CD4-positive, CD25-positive, alpha-beta regulatory T cell (primary cell): ENCODE measurements around the gene TSC22D1. TPM values are rescaled to one million over a fixed set of nuclear protein-coding genes. Genes with fewer than 3 reads are reported as not detected.
A peak's percentile ranks its signal among the peaks of the same experiment; 100 is the strongest.

Source experiments
- ATAC-seq, 2 donors: fragments of 150-1000 bp; cut with Tn5 transposase; one replicate each; pipeline ENCODE4 v1.10.0; 2021; ENCODE audit warnings: low read depth in 2 of 2, moderate number of reproducible peaks in 2 of 2, moderate library complexity in 1 of 2
- DNase-seq, 3 donors: peaks; one replicate each; pipeline versions ENCODE4 v3.0.0 to v3.0.0-alpha.2; 2012 to 2022; ENCODE audit warnings: mixed read lengths in 1 of 3
- H3K27ac ChIP-seq: one replicate; pipeline ENCODE4 v1.7.0; 2013; ENCODE audit warnings: mild to moderate bottlenecking, low read length; ENCODE audit not compliant: insufficient read depth, poor library complexity, severe bottlenecking
- H3K27me3 ChIP-seq: one replicate; pipeline ENCODE4 v1.7.0; 2013; ENCODE audit warnings: low read length; ENCODE audit not compliant: control insufficient read depth, insufficient read depth
- H3K36me3 ChIP-seq: one replicate; pipeline ENCODE4 v1.7.0; 2013; ENCODE audit warnings: mild to moderate bottlenecking, low read length, moderate library complexity; ENCODE audit not compliant: control insufficient read depth, insufficient read depth
- H3K4me1 ChIP-seq: 2 replicates; pipeline ENCODE4 v1.7.0; 2013; ENCODE audit warnings: mild to moderate bottlenecking, low read length; ENCODE audit not compliant: insufficient read depth, control insufficient read depth, poor library complexity, severe bottlenecking
- H3K4me3 ChIP-seq: one replicate; pipeline ENCODE4 v1.7.0; 2013; ENCODE audit warnings: low read depth, mild to moderate bottlenecking, low read length, moderate library complexity
- H3K9me3 ChIP-seq, 2 experiments: 1 replicate in 1 of 2; 2 replicates in 1 of 2; pipeline ENCODE4 v1.7.0; 2013; ENCODE audit warnings: low read length in 2 of 2, mild to moderate bottlenecking in 1 of 2, moderate library complexity in 1 of 2; ENCODE audit not compliant: control insufficient read depth in 2 of 2
- H3K27ac Mint-ChIP-seq, 3 donors: one replicate each; pipeline ENCODE4 v1.8.0; 2020 to 2022; ENCODE audit warnings: mild to moderate bottlenecking in 3 of 3, mixed read lengths in 3 of 3, moderate library complexity in 2 of 3
- H3K27me3 Mint-ChIP-seq: one replicate; pipeline ENCODE4 v1.8.0; 2022; ENCODE audit warnings: mild to moderate bottlenecking, mixed read lengths
- H3K36me3 Mint-ChIP-seq: one replicate; pipeline ENCODE4 v1.8.0; 2020; ENCODE audit warnings: mixed read lengths
- H3K4me1 Mint-ChIP-seq, 4 donors: one replicate each; pipeline ENCODE4 v1.8.0; 2020 to 2022; ENCODE audit warnings: mixed read lengths in 4 of 4, mild to moderate bottlenecking in 1 of 4
- H3K4me3 Mint-ChIP-seq, 4 donors: one replicate each; pipeline ENCODE4 v1.8.0; 2020 to 2022; ENCODE audit warnings: mild to moderate bottlenecking in 4 of 4, mixed read lengths in 4 of 4, moderate library complexity in 3 of 4
- H3K9me3 Mint-ChIP-seq, 7 donors: one replicate each; pipeline ENCODE4 v1.8.0; 2020 to 2022; ENCODE audit warnings: mixed read lengths in 7 of 7, mild to moderate bottlenecking in 3 of 7, moderate library complexity in 2 of 7
- polyA plus RNA-seq, 4 donors: library from polyadenylated mRNA; unstranded; fragments of 300-500 nt; fragmentation: Illumina TruSeq; gene quantifications; one replicate each; pipeline ENCODE4 v1.2.3, GENCODE V29; 2021
- total RNA-seq: library from RNA; stranded (reverse); gene quantifications from one replicate; pipeline ENCODE4 v1.2.3, GENCODE V29; 2022

The TSC22D1 gene
- total and polyA plus RNA-seq, 5 donors from 2014 or later = 4.0 to 35.9 (median 4.1) TPM

DNA sequence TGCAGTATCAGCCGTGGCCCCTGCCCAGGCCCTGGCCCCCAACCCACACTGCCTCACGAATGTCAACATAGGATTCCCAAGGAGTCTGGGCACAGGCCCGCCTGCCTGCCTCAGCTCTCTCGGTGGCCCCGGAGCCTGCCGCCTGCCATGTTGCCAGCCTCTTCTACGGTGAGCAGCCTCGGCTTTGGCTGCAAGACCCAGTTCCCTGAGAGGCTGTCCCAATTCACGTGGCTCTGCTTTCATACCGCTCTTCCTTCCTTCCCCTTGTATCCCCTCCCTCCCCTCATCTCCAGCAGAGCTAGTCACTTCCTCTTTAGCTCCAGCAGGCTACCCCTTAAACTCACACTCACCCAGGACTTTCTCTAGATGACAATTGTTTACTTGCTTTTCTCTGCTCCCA, 159.8 kb downstream of the TSC22D1 start:
- H3K4me3 ChIP-seq = no peak overlapping the region
- ATAC-seq = no peak
- DNase-seq = no peak
- Mint-ChIP-seq H3K36me3 (no peaks in the 10 kb centered on the region), H3K4me3 (no peak overlapping the region), H3K4me1 (no peaks in the 10 kb centered on the region), H3K9me3 (no peaks in the 10 kb centered on the region), H3K27ac (no peak overlapping the region), H3K27me3 (no peaks in the 10 kb centered on the region)
- H3K27ac ChIP-seq = no peak overlapping the region
- no peaks in the 10 kb centered on the region for H3K4me1 ChIP-seq
- H3K36me3 ChIP-seq = no peaks in the 10 kb centered on the region
- H3K27me3 ChIP-seq = no peaks in the 10 kb centered on the region
- no peaks in the 10 kb centered on the region for H3K9me3 ChIP-seq

DNA sequence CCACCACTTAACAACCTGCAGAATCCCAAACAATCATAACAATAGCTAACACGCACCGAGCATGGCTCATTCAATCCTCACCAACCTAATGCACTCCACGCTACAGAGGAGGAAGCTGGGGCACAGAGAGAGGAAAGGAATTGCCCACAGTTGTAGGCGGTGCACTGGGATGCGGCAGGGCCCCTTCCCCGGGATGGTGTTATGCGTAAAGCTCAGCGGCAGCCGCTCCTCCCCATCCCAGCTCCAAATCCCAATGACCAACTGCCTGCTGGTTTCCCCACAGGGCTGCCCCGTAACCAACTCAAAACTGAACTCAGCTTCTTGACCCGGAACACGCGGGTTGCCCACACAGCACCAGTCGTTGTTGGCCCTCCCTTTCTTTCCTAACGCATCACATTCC, 160.3 kb downstream of the TSC22D1 start:
- Mint-ChIP-seq H3K27me3 (no peaks in the 10 kb centered on the region), H3K4me3 (no peak overlapping the region), H3K4me1 (no peaks in the 10 kb centered on the region), H3K27ac (no peak overlapping the region), H3K9me3 (no peaks in the 10 kb centered on the region), H3K36me3 (no peaks in the 10 kb centered on the region)
- H3K4me1 ChIP-seq = no peaks in the 10 kb centered on the region
- H3K4me3 ChIP-seq = no peak overlapping the region
- H3K9me3 ChIP-seq = no peaks in the 10 kb centered on the region
- DNase-seq (no peak), ATAC-seq (no peak)
- H3K36me3 ChIP-seq = no peaks in the 10 kb centered on the region
- no peaks in the 10 kb centered on the region for H3K27me3 ChIP-seq
- H3K27ac ChIP-seq = no peak overlapping the region

DNA sequence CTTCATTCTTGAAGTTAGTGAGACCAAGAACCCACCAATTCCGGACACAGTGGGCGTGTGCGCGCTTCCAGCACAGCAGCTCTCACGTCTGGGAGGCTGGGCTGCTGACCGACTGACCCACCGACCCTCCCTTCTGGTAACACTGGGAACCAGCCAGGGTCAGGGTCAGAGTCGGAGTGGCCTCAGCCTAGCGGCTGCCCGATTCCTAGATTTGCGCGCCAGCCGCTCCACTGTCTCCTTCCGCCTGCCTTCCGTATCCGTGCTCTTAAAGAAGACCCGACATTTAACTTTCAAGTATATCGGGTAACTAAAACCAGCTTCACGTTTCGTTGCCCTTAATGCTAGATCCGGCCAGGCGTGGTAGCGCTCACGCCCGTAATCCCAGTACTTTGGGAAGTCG, 161.4 kb downstream of the TSC22D1 start:
- Histone ChIP-seq H3K4me1 (no peaks in the 10 kb centered on the region), H3K9me3 (no peaks in the 10 kb centered on the region), H3K4me3 (no peak overlapping the region), H3K27ac (no peak overlapping the region), H3K27me3 (no peaks in the 10 kb centered on the region), H3K36me3 (no peaks in the 10 kb centered on the region)
- Mint-ChIP-seq H3K36me3 (no peaks in the 10 kb centered on the region), H3K4me3 (peak overlapping the region in 1 of 4 donors; percentile 52), H3K27me3 (no peaks in the 10 kb centered on the region), H3K9me3 (no peaks in the 10 kb centered on the region), H3K4me1 (no peaks in the 10 kb centered on the region), H3K27ac (no peak overlapping the region)
- DNase-seq (no peak), ATAC-seq (no peak)

DNA sequence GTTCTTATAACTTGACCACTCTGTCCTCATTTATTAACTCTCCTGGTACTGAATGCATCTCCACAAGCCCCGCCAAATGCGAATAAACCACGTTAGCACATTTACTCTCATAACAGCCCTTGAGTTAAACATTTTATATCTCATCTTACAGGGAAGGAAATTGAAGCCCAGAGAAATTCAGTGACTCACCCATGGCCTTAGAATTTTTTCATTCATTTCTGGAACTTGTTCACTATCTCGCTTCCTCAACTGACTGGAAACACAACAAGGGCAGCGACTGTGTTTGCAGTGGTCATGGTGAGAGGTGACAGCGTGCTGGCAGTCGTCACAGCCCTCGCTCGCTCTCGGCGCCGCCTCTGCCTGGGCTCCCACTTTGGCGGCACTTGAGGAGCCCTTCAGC, 163.0 kb downstream of the TSC22D1 start:
- Histone ChIP-seq H3K27me3 (no peaks in the 10 kb centered on the region), H3K27ac (no peak overlapping the region), H3K4me1 (no peaks in the 10 kb centered on the region), H3K9me3 (no peaks in the 10 kb centered on the region), H3K36me3 (no peaks in the 10 kb centered on the region), H3K4me3 (no peak overlapping the region)
- no peaks in the 10 kb centered on the region for H3K4me1 Mint-ChIP-seq
- DNase-seq (no peak), ATAC-seq (no peak)
- no peaks in the 10 kb centered on the region for H3K9me3 Mint-ChIP-seq
- no peak overlapping the region for H3K4me3 Mint-ChIP-seq
- no peak overlapping the region for H3K27ac Mint-ChIP-seq
- H3K36me3 Mint-ChIP-seq = no peaks in the 10 kb centered on the region
- H3K27me3 Mint-ChIP-seq = no peaks in the 10 kb centered on the region

DNA sequence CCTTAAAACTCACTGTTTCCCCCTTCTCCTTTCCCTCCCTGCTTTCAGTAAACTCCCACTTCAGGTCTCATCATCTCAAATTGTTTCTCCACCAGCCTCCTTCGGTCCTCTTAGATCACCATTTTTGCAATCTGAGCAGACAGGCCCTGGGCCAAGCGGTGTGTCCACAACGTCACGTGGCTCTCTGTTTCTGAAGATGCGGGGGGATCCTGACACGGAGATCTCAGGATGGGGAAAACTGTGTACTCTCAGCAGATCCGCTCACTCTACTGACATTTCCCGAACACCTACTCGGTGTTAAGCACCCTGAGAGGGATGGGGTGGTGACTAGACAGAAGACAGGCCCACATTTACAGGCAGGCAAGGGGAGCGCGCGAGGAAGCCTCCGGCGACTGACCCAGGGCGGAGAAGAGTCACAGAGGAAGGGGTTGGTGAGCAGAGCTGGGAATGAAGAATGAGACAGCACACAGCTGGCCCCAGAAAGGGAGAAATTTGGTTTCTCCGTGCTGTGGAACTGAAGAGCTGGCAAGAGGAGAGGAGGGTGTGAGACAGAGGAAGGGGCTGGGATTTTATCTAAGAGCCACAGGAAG, 163.7 kb downstream of the TSC22D1 start:
- H3K9me3 ChIP-seq = no peaks in the 10 kb centered on the region
- H3K27me3 ChIP-seq = no peaks in the 10 kb centered on the region
- H3K4me3 Mint-ChIP-seq = no peak overlapping the region
- H3K4me1 ChIP-seq = no peaks in the 10 kb centered on the region
- no peaks in the 10 kb centered on the region for H3K36me3 ChIP-seq
- H3K27ac ChIP-seq = no peak overlapping the region
- H3K9me3 Mint-ChIP-seq = no peaks in the 10 kb centered on the region
- DNase-seq (no peak), ATAC-seq (no peak)
- no peaks in the 10 kb centered on the region for H3K4me1 Mint-ChIP-seq
- no peaks in the 10 kb centered on the region for H3K36me3 Mint-ChIP-seq
- no peaks in the 10 kb centered on the region for H3K27me3 Mint-ChIP-seq
- H3K27ac Mint-ChIP-seq = peak overlapping the region in 1 of 3 donors; percentile 43
- H3K4me3 ChIP-seq = no peak overlapping the region

DNA sequence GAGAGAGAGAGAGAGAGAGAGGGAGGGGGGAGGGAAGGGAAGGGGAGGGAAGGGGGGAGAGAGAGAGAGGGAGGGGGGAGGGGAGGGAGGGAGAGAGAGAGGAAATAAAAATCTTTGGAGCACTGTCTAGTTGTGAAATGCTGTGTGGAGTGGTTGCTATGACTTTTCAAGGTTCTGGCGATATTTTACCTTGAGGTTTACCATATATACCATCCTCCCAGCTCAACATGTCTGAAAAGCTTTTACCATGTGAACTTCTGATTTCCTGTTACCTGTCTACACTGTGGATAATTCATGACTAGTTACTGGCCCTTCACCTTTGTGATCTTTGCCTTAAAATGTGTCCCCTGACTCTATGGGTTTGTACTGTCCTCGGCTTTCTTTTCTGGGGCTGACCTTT, 164.3 kb downstream of the TSC22D1 start:
- Histone ChIP-seq H3K4me1 (no peaks in the 10 kb centered on the region), H3K4me3 (no peak overlapping the region), H3K36me3 (no peaks in the 10 kb centered on the region), H3K27me3 (no peaks in the 10 kb centered on the region), H3K9me3 (no peaks in the 10 kb centered on the region), H3K27ac (no peak overlapping the region)
- no peak overlapping the region for H3K27ac Mint-ChIP-seq
- DNase-seq (no peak), ATAC-seq (no peak)
- H3K4me1 Mint-ChIP-seq = no peaks in the 10 kb centered on the region
- H3K4me3 Mint-ChIP-seq = no peak overlapping the region
- no peaks in the 10 kb centered on the region for H3K27me3 Mint-ChIP-seq
- H3K9me3 Mint-ChIP-seq = no peaks in the 10 kb centered on the region
- no peaks in the 10 kb centered on the region for H3K36me3 Mint-ChIP-seq

DNA sequence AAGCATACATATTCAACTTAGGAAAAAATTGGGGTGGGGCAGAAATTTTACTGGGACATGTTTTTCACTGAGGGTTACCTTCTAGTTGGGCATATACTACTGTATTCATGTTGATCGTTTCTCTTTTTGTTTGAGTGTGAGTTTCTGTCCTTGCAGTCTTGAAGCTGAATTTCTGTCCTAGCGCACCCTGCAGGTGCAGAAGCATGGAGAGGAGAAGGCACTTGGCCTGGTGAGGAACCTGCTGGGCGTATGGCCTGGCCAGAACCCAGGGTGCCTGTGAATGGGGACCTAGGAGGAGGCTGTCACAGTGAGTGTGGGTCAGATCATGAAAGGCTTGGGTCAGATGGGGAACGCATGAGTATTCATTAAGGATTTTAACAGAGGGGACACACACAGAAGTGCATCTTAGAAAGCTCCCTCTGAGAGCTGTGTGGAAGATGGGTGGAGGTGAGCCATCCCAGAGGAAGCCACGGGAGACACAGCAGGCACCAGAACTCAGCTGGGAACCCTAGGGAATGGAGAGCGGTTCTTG, 165.7 kb downstream of the TSC22D1 start:
- no peaks in the 10 kb centered on the region for H3K9me3 Mint-ChIP-seq
- Histone ChIP-seq H3K27me3 (no peaks in the 10 kb centered on the region), H3K4me3 (no peak overlapping the region), H3K27ac (no peak overlapping the region), H3K36me3 (no peaks in the 10 kb centered on the region), H3K9me3 (no peaks in the 10 kb centered on the region), H3K4me1 (no peaks in the 10 kb centered on the region)
- ATAC-seq (no peak), DNase-seq (no peak)
- H3K27me3 Mint-ChIP-seq = no peaks in the 10 kb centered on the region
- no peak overlapping the region for H3K27ac Mint-ChIP-seq
- no peak overlapping the region for H3K4me3 Mint-ChIP-seq
- H3K4me1 Mint-ChIP-seq = no peaks in the 10 kb centered on the region
- H3K36me3 Mint-ChIP-seq = no peaks in the 10 kb centered on the region

DNA sequence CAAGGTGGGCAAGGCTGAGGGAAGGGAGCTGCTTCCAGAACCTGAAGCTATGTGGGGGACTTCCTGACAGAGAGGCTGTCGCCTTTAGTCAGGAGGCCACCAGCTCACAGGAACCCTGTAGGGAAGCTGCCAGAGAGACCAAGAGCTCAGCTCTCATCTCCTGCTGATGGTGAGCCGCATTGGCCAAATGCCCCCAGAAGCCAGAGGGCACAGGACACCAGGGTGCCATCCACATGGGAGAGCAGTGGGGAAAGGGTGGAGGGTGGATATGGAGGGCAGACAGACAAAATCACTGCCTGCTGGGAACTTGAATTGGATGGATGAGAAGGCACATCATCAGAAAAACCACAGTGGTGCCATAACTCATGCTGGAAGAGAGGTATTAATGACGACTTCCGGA, 166.5 kb downstream of the TSC22D1 start:
- Histone ChIP-seq H3K4me3 (no peak overlapping the region), H3K27ac (no peak overlapping the region), H3K4me1 (no peaks in the 10 kb centered on the region), H3K9me3 (no peaks in the 10 kb centered on the region), H3K36me3 (no peaks in the 10 kb centered on the region), H3K27me3 (no peaks in the 10 kb centered on the region)
- H3K4me1 Mint-ChIP-seq = no peaks in the 10 kb centered on the region
- DNase-seq = no peak
- no peaks in the 10 kb centered on the region for H3K9me3 Mint-ChIP-seq
- no peak overlapping the region for H3K27ac Mint-ChIP-seq
- no peaks in the 10 kb centered on the region for H3K27me3 Mint-ChIP-seq
- H3K4me3 Mint-ChIP-seq = no peak overlapping the region
- ATAC-seq = no peak
- H3K36me3 Mint-ChIP-seq = no peaks in the 10 kb centered on the region
